ENCODE results near the gene TPRG1L.

DNA sequence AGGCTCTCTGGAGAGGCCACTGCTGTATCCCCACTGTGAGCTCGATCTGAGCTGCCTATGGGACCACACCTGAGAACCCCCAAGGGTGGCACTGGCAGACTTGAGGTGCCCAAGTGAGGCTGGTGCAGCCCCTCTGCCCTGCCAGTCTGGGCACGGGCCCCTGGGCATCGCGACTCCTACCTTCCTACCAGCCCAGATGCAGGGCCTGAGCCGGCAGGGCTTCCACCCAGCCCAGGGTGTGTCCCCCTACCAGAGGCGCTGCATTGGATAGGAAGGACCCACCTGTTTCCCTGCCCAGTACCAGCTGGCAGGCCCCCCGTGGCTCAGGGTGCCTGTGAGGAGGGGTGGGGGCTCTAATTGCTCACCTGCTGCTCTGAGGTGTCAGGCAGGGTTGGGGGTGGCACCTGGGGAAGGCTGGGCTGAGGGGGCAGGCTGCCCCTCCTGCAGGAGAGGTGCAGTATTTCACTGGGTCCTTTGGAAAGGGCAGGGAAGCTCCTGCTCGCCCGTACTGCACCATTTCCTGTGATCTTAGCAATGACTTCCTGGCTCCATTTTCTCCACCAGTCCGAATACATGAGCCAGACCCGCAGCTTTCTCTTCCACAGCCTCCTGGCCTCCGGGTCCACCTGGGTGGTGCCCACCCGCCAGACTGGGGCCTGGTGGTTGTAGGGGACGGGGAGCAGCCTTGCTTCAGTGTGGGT is 39.3 kb downstream of the TPRG1L start:
- TF ChIP-seq, protein P1, sequence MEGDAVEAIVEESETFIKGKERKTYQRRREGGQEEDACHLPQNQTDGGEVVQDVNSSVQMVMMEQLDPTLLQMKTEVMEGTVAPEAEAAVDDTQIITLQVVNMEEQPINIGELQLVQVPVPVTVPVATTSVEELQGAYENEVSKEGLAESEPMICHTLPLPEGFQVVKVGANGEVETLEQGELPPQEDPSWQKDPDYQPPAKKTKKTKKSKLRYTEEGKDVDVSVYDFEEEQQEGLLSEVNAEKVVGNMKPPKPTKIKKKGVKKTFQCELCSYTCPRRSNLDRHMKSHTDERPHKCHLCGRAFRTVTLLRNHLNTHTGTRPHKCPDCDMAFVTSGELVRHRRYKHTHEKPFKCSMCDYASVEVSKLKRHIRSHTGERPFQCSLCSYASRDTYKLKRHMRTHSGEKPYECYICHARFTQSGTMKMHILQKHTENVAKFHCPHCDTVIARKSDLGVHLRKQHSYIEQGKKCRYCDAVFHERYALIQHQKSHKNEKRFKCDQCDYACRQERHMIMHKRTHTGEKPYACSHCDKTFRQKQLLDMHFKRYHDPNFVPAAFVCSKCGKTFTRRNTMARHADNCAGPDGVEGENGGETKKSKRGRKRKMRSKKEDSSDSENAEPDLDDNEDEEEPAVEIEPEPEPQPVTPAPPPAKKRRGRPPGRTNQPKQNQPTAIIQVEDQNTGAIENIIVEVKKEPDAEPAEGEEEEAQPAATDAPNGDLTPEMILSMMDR (conservative IDR thresholded peaks at IDR 0.05; ENCODE audit: low read depth, low read length): no peak
- no peak for TF ChIP-seq POLR2A (IDR thresholded peaks at IDR 0.05; ENCODE audit: low read depth, low read length)
- no peak for TF ChIP-seq MXI1 (IDR thresholded peaks at IDR 0.05; ENCODE audit: borderline replicate concordance, low read depth, low read length)
- no peak for TF ChIP-seq ELK1 (IDR thresholded peaks at IDR 0.05; ENCODE audit: borderline replicate concordance, low read depth, low read length)
- TF ChIP-seq SMC3 (IDR thresholded peaks at IDR 0.05; ENCODE audit: low read depth, low read length): no peak
- no peak for TF ChIP-seq CEBPB (IDR thresholded peaks at IDR 0.05; ENCODE audit: low read depth, low read length)
- TF ChIP-seq RAD21 (IDR thresholded peaks at IDR 0.05; ENCODE audit: low read length): no peak

Measured in IMR-90 (cell line).